NCI-H1436 (cell line): Measurements from ENCODE around the gene TXLNA.

Experiments used
- DNase-seq: peaks from one replicate; lab custom pipeline; 2025; lab: John Stamatoyannopoulos, UW

Gene TXLNA

DNA sequence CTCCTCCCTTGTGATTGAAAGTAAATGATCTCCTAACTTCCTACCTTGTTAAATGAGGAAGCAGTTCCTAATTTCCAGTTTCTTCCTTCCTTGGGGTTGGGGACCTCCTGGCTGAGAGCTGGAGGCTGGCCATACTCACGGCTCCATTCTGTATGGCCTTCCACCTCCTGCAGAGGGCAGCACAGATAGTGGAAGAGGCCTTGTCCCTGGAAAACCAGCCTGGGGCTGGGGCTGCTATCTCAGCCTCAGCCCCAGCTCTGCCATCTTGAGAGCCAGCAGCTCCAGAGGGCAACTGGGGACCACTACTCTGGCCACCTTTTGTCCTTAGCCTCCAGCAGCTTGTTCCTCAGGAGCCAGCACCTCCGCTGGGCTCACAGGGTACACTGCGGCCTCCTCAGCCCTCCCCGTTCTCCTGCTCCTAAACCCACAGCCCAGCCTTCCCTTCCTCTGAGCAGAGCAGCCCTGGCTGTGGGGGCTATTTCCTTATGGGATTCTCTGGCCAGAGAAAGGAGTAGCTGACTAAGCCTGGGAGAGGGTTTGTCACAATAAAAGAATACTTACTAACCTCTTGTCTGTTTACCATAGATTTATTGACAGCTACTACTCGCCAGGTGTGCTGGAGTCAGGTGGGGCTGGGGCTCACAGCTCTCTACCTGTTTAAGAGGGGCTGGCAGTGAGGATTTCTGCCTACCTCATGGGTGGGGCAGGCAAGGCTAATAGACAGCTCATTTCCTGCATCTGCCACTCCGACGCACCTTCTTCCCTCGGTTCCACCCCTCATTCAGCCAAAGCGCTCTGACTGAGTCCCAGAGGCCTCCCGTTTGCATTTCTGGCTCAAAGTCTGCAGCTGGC lies 36.4 kb downstream of the TXLNA start:
- peak; percentile 72 for DNase-seq

DNA sequence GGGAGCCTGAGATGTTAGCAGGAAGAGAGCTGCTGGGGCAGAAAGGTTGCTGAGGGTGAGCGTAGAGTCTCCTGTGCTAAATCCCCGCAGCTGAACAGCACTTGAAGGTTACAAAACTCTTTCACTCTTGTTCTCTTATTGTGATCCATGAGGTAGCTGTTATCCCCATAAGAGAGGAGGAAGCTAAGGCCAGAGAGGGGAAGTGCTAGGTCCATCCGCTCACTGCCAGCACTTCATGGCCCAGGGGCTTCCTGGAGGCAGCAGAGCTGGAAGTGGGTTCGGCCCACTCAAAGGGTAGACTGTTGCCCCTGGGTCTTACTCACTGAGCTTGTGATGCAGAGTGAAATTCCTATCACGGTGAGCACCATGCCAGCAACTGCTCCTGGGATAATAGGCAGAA lies 37.1 kb downstream of the TXLNA start:
- DNase-seq, result no peak

DNA sequence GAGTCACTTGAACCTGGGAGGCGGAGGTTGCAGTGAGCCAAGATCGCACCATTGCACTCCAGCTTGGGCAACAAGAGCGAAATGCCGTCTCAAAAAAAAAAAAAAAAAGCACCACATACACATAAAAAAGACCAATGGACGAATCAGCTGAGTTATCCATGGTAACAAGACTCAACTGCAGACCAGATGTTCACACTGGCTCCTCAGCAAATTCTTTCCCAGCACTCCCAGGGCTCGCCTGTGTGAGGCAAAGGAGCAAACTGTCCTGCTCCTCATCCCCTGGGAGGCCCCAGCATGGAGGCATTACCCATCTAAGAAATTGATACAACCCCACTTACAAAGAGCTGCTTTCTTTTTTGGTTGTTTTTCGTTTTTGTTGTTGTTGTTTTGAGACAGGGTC lies 39.5 kb downstream of the TXLNA start:
- DNase-seq, result no peak

- no peak for DNase-seq
Measured at GRCh38 chr1:32220746-32221580, 41.5 kb downstream of the TXLNA start.

DNA sequence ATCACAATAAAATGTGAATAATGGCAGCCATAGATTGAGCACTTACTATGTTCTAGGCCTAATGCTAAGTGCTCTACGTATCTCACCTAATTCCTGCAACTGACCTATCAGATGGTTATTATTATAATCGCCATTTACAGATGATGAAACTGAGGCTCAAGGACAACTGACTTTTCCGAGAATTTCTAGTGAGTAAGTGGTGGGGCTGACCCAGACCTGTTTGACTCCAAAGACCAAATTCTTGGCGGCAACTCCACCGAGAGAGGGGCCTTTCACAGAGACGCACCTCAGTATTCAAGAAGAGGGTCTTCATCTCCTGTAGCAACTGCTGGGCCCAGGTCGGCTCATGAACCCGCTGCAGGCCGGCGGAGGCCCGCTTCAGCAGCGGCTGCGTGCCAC lies 42.1 kb downstream of the TXLNA start:
- DNase-seq, result no peak

DNA sequence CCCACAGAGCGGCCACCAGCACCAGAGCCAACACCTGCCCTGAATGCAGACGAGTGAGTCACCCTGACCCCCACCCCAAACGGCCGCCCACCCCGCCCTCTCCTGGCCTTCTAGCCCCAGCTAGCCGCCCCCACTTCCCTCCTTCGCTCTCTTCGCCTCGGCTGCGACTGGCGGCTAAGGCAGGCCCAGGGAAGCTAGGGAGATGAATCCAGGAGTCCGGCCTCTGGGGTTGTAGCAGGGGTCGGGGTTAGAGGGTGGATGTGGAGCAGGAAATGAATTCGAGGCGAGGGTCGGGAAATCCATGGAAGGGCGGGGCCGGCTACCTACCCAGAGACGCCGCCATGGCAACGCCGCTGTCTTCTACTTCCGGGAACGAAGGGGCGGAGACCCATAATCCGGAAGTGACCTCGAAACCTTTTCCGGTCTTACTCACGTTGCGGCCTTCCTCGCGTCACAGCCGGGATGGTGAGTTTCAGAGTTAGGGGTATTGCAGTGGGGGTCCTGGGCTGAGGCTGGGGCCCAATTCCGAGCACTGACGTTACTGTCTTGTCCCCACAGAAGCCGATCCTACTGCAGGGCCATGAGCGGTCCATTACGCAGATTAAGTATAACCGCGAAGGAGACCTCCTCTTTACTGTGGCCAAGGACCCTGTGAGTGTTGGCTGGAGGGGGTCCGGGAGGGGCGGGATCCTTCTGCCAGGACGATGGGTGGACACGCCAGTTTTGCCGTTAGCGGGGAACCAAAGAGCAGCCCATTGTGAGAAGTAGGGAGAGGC lies 42.7 kb downstream of the TXLNA start, which contains the start of the genes EIF3I and TMEM234:
TSS of gene EIF3I (plus strand) at position 428 of the 776 bp plus-strand sequence. CDS start at position 463, 35 bp downstream.
TSS of gene TMEM234 (minus strand) at position 374 of the 776 bp plus-strand sequence. CDS start at position 343, 31 bp downstream.
- peak; percentile 90 for DNase-seq

DNA sequence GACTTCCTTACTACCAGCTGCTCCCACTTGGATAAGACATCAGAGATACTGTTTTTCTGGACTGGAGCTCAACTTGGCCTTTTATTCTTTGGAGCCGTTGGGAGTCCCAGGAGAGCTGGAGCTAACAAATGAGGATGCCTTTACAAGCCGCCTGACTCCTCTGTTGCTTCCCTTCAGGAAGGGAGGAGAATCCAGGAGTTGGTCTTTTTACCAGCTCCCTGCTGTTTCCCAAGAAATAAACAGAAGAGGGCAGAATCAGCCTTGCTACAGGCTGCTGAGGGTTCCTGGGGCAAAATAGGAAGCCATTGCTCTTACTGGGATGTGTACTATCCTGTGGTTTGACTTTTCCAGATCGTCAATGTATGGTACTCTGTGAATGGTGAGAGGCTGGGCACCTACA lies 44.2 kb downstream of the TXLNA start:
- no peak for DNase-seq

- no peak for DNase-seq
Measured at GRCh38 chr1:32224285-32224684, 44.8 kb downstream of the TXLNA start.

DNA sequence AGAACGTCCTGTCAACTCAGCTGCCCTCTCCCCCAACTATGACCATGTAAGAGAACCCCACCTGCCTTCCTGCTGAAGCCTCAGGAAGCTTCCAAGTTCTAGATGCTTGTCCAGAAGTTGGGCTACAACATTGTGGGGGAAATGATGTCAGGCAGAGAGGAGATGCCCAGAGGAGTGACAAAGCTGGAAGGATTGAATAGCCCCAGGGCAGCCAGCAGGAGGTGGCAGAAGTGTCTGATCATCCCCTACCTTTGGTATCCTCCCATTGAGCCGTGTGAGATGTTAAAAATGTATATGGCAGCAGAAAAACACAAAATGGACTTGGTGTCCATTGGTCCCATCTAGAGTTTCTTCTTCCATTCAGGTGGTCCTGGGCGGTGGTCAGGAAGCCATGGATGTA lies 49.3 kb downstream of the TXLNA start:
- DNase-seq, result no peak

DNA sequence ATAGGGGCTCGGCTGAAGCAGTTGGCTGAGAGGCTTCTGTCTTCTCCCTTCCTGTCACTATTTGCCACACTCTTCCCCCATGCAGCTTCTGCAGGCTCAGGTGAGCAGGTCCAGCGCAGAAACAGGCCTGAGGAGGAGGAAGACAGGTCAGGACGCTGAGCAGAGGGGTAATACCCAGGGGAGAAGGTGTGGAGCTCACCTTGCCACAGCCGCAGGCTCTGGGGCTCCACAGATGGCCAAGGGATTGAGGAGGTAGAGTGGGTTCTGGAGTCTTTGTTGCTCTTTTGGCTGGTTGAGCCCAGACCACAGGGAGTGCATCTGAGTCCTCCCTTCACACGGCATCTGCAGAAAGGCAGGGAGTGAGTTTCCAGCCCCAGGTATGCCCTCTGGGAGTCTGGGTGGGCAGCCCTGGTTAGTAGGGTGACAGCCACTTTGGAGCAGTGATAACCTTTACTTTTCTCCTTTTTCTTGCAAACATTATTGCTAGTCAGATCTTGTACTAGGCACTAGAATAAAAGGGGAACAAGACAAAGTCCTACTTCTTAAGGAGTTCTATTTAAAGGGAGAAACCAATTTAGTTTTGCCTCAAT lies 52.5 kb downstream of the TXLNA start:
- DNase-seq, result no peak

DNA sequence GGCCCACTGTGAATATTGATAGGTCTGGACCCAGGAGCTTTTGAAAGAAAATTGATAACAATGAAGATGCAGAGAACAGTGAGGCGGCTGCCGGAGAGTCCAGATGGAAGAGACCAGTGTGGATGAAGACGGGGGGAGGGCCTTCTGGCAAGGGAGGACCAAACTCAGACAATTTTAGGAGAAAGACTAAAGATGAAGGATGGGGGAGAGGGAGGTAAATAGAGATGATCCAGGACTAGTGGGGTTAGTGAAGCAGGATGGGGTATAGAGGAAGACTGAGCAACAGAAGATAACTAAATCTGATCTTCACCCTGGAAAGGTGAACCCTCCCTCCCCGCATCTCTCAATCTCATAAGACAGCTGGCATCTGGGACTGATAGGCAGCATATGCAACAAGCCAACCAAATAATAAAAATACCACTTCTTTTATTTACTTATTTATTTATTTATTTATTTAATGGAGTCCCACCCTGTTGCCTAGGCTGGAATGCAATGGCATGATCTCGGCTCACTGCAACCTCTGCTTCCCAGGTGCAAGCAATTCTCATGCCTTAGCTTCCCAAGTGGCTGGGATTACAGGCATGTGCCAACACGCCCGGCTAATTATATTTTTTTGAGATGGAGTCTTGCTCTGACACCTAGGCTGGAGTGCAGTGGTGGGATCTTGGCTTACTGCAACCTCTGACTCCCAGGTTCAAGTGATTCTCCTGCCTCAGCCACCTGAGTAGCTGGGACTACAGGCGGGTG lies 53.3 kb downstream of the TXLNA start:
- no peak for DNase-seq

GRCh38 chr1:32234792-32235191 lies 55.3 kb downstream of the TXLNA start:
- no peak for DNase-seq

DNA sequence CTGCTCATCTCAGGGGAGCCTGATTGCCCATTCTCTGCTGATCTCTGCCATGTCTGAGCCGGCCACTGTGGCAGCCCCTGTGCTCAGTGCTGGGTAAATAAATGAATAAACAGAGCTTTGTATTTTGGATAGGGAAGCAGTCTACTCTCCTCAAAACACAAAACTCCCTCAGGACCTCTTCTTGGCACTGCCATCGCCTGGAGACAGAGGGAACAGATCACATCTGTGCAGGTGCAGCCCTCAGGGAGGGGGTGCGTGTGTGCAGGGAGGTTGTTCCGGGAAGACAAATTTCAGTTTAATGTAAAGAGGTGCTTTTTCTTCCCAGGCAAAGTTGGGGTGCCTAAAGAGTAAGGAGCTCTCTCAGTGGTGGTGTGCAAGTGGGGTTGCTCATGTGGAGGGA lies 59.9 kb downstream of the TXLNA start:
- DNase-seq, result peak; percentile 70

GRCh38 chr1:32239790-32240139 lies 60.3 kb downstream of the TXLNA start:
- DNase-seq, result peak; percentile 50

DNA sequence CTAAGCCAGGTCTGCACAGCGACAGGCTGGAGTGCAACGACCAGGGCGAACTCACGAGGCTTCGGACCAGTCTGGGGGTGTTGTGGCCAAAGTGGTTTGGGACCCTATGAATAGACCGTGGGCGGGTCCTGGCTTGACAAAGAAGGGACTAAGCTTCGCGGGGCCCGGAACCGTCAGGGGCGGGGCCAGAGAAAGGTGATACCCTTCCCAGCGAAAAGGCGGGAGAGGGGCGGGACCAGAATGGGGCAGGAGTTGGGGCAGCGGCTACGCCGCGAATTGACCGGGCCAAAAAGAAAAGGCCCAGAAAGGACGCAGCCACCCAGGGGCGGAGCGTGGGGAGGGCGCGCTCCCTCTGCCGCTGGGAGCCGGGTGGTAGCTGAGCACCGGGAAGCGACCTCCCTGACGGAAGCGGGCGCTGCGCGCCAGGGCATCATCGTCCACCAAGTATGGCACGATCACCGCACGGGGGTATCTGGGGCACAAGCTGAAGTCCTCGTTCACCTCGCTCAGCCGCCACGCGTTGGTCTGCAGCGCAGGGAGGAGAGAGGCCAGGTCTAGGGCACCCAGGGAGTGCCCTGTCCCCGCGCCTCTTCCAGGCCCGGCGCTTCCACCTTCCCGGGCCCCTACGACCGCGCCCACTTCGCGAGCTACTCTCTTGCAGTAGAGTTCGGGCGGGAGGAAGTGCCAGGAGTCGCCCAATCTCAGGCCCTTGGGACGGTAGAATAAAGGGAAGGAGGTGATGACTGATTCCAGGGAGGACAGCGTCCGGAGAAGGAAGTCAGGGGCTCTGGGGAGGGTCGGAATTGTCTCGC lies 60.9 kb downstream of the TXLNA start:
- DNase-seq, result peak; percentile 84

DNA sequence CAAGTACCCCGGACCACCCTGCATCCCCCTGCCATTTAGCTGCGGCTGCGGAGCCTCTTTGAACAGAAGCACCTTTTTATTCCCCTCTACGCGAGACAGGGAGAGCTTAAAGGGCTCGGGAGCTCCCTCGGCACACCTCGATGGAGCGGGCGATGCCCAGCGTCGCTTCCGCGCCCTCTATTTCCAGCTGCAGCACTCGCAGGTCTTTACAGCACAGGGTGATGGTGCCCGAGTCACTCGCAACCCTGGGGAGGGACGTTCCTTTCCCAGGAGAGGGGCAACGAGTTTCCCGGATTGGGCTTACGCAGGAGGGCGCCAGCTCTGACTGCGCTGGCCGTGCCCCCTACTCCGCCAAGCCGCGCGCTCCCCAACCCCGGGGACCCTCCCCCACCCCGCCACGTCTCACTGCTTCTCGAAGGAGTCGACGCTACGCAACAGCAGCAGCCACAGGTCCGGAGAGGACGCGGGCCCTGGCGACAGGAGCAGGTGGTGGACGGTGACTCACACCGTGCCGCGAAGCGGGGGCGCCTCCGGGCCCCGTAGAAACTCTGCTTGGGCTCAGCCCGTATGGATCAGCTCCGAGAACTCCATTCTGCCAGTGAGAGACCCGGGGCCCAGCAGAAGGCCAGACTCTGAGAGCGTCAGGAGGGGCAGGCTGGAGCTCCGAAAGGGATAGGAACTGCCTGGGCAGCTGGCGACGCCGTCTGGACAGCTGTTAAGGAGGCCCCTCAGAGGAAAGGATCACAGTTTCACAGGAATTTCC lies 61.7 kb downstream of the TXLNA start:
- DNase-seq, result peak; percentile 34

- no peak for DNase-seq
Measured at GRCh38 chr1:32242341-32242851, 62.9 kb downstream of the TXLNA start.

- DNase-seq, result no peak
Measured at GRCh38 chr1:32246888-32247273, 67.4 kb downstream of the TXLNA start, which contains the start of gene FAM167B. FAM167B (plus strand) TSS chr1:32247222; CDS start chr1:32247422, 200 bp downstream.

GRCh38 chr1:32247452-32247851 lies 68.0 kb downstream of the TXLNA start:
- DNase-seq, result no peak
